Right lobe of liver (tissue), 4 donors: Measurements from ENCODE around the gene SDK1.

Source experiments
- CTCF ChIP-seq, 4 donors: fragments of 200-600 bp in 3 of 4; fragments of 450-650 bp in 1 of 4; IDR thresholded peaks; one replicate each; pipeline versions ENCODE4 v1.5.1 to v1.8.0; 2016 to 2022; ENCODE audit warnings: antibody characterized with exemption in 4 of 4, mild to moderate bottlenecking in 2 of 4
- POLR2A ChIP-seq: fragments of 450-650 bp; IDR thresholded peaks from one replicate; pipeline ENCODE4 v1.6.1; 2017; ENCODE audit warnings: antibody characterized with exemption, mild to moderate bottlenecking
- donor health status: DM: no; HTN: no; CAD: no.
- donor health status: DM: no; HTN: no; CAD: no.
- donor health status: DM: no; HTN: yes; CAD: no.

GRCh38 chr7:4185721-4186512, 884.9 kb downstream of the SDK1 start:
- TF ChIP-seq CTCF (IDR thresholded peaks at IDR 0.05): no peak
- TF ChIP-seq POLR2A: no peak
